HCT116 (cell line): Measurements from ENCODE around the gene LIMA1.

Source experiments
- CTCF ChIP-seq, 3 experiments: fragments of 200-600 bp in 1 of 3; sonication (generic) in 1 of 3; IDR thresholded peaks in 2 of 3; conservative IDR thresholded peaks in 1 of 3; 2 replicates each; pipeline ENCODE4 v1.5.1; 2012 to 2017; ENCODE audit warnings: low read depth in 2 of 3, low read length in 2 of 3, antibody characterized with exemption in 1 of 3, borderline replicate concordance in 1 of 3, control low read depth in 1 of 3, mild to moderate bottlenecking in 1 of 3, mixed read lengths in 1 of 3, mixed run types in 1 of 3, moderate library complexity in 1 of 3; ENCODE audit not compliant: insufficient read depth in 1 of 3
- JUND ChIP-seq: IDR thresholded peaks from 2 replicates; pipeline ENCODE4 v1.6.1; 2012
- POLR2A ChIP-seq: IDR thresholded peaks from 2 replicates; pipeline ENCODE4 v1.7.0; 2011; ENCODE audit warnings: borderline replicate concordance; ENCODE audit not compliant: insufficient read depth, insufficient read length; ENCODE audit errors: extremely low read depth

GRCh38 chr12:50246197-50246865, 37.0 kb downstream of the LIMA1 start:
- TF ChIP-seq CTCF (IDR thresholded peaks at IDR 0.05 in 2 of 3, conservative IDR thresholded peaks at IDR 0.05 in 1 of 3; ENCODE audit: borderline replicate concordance in 1 of 3, insufficient read depth in 1 of 3, low read depth in 2 of 3, low read length in 2 of 3) (no peak), POLR2A (no peak), JUND (no peak)
